OCI-LY7 (cell line): ENCODE results near the gene TSPAN11. TPM values are rescaled to one million over a fixed set of nuclear protein-coding genes. Genes with fewer than 3 reads are reported as not detected.

Experiments
- BruUV-seq: library from RNA; stranded (reverse); fragments of 400-500 nt; replicated peaks from 2 replicates; lab custom pipeline; 2021; lab: Mats Ljungman, UMichigan
- CTCF ChIA-PET: fragments of 300-600 bp; sonication (Branson Sonifier 250); formaldehyde crosslinking; loops from one replicate; lab custom pipeline; 2022; ENCODE audit warnings: antibody characterized with exemption; ENCODE audit not compliant: unreplicated experiment; lab: Charles Lee
- POLR2A ChIA-PET: fragments of 300-600 bp; sonication (Branson Sonifier 250); formaldehyde crosslinking; loops from one replicate; lab custom pipeline; 2022; ENCODE audit warnings: antibody characterized with exemption; lab: Charles Lee
- DNase-seq: peaks from one replicate; pipeline ENCODE4 v3.0.0-alpha.2; 2015; ENCODE audit warnings: low spot score
- H2AFZ ChIP-seq: fragments of 200-600 bp; sonication (generic), shearing (Covaris generic); 2 replicates; pipeline ENCODE4 v1.6.1; 2014; ENCODE audit warnings: mild to moderate bottlenecking, antibody characterized with exemption, low read length, moderate library complexity
- H3K27ac ChIP-seq: fragments of 200-600 bp; sonication (generic); 2 replicates; pipeline ENCODE4 v1.5.1; 2014; ENCODE audit warnings: mixed run types, low read depth, mild to moderate bottlenecking, moderate library complexity, low read length, inconsistent platforms; ENCODE audit not compliant: poor library complexity, severe bottlenecking
- H3K36me3 ChIP-seq: fragments of 200-600 bp; sonication (generic); 2 replicates; pipeline ENCODE4 v1.6.1; 2014; ENCODE audit warnings: mild to moderate bottlenecking, antibody characterized with exemption, low read length, moderate library complexity, mixed read lengths; ENCODE audit not compliant: insufficient read depth
- H3K4me1 ChIP-seq: fragments of 200-600 bp; sonication (generic); 2 replicates; pipeline ENCODE4 v1.5.1; 2014; ENCODE audit warnings: mild to moderate bottlenecking, low read length; ENCODE audit not compliant: insufficient read depth, poor library complexity, severe bottlenecking
- H3K4me2 ChIP-seq: fragments of 200-600 bp; sonication (generic); 2 replicates; pipeline ENCODE4 v1.6.1; 2014; ENCODE audit warnings: mild to moderate bottlenecking, low read length
- H3K4me3 ChIP-seq: fragments of 200-600 bp; sonication (generic); 2 replicates; pipeline ENCODE4 v1.5.1; 2014; ENCODE audit warnings: mild to moderate bottlenecking, low read depth, low read length; ENCODE audit not compliant: poor library complexity, severe bottlenecking
- H3K79me2 ChIP-seq: fragments of 200-600 bp; sonication (generic); 2 replicates; pipeline ENCODE4 v1.6.1; 2016; ENCODE audit warnings: low read depth, mild to moderate bottlenecking, low read length, moderate library complexity, mixed read lengths; ENCODE audit not compliant: insufficient read depth
- H3K9me2 ChIP-seq: fragments of 200-600 bp; sonication (generic); 2 replicates; pipeline ENCODE4 v1.6.1; 2016; ENCODE audit warnings: mild to moderate bottlenecking, low read length, mixed read lengths; ENCODE audit not compliant: insufficient read depth
- H3K9me3 ChIP-seq: fragments of 200-600 bp; sonication (generic); 2 replicates; pipeline ENCODE4 v1.6.1; 2014; ENCODE audit warnings: mild to moderate bottlenecking, mixed run types, low read length, mixed read lengths
- H4K20me1 ChIP-seq: fragments of 200-600 bp; sonication (generic); 2 replicates; pipeline ENCODE4 v1.6.1; 2014; ENCODE audit warnings: mild to moderate bottlenecking, antibody characterized with exemption, low read length, moderate library complexity, mixed read lengths; ENCODE audit not compliant: insufficient read depth
- EZH2phosphoT487 ChIP-seq: fragments of 200-600 bp; sonication (generic); IDR thresholded peaks from 2 replicates; pipeline ENCODE4 v1.6.1; 2018; ENCODE audit warnings: low read depth, borderline replicate concordance, mild to moderate bottlenecking, mixed run types, antibody characterized with exemption, low read length, moderate library complexity, mixed read lengths
- intact Hi-C: fragments of 100-400 bp; cut with micrococcal nuclease; formaldehyde crosslinking; loops from one replicate; pipeline ENCODE4 v1.10.0; 2022; ENCODE audit not compliant: unreplicated experiment
- total RNA-seq, 2 experiments: library from RNA; depleted of rRNA in 1 of 2; stranded (reverse); fragments of >200 nt in 1 of 2; shearing (Covaris generic) in 1 of 2; gene quantifications; 2 replicates each; pipeline ENCODE4 v1.2.3, GENCODE V29; 2014 to 2022
- TF ChIP-seq, protein P1 (sequence below): fragments of 200-600 bp; sonication (generic); conservative IDR thresholded peaks from 2 replicates; pipeline ENCODE4 v1.5.1; 2014; ENCODE audit warnings: mild to moderate bottlenecking, antibody characterized with exemption, low read length, moderate library complexity, mixed read lengths

TSPAN11 gene
- total RNA-seq, 2 experiments from 2014 or later, result not detected

DNA sequence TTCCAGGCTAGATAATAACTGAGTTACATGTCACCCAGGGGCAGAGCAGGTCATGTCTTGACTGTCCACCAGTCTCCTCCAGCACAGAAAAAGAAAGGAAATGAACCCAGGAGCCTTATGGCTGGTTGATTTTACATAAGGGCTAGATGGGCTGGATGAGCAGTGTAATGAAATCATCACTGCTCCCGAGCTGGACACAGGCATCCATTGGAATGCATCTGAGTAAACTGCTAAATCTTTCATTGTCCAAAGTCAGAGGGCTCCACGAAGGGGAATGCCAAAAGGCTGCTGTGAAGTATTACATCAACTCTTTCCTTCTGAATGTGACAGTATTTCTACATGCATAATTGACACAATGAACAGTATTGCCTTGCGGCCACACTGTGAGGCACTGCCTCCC lies 30.1 kb upstream of the TSPAN11 start:
- TF ChIP-seq, protein P1, sequence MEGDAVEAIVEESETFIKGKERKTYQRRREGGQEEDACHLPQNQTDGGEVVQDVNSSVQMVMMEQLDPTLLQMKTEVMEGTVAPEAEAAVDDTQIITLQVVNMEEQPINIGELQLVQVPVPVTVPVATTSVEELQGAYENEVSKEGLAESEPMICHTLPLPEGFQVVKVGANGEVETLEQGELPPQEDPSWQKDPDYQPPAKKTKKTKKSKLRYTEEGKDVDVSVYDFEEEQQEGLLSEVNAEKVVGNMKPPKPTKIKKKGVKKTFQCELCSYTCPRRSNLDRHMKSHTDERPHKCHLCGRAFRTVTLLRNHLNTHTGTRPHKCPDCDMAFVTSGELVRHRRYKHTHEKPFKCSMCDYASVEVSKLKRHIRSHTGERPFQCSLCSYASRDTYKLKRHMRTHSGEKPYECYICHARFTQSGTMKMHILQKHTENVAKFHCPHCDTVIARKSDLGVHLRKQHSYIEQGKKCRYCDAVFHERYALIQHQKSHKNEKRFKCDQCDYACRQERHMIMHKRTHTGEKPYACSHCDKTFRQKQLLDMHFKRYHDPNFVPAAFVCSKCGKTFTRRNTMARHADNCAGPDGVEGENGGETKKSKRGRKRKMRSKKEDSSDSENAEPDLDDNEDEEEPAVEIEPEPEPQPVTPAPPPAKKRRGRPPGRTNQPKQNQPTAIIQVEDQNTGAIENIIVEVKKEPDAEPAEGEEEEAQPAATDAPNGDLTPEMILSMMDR, result no peak
- no peak for TF ChIP-seq EZH2phosphoT487
- H3K27ac ChIP-seq, result no peak overlapping the region
- no peak overlapping the region for H2AFZ ChIP-seq
- no peak overlapping the region for H3K4me2 ChIP-seq
- DNase-seq, result no peak
- BruUV-seq, result no TSS peak
- H3K9me3 ChIP-seq, result no peaks in the 10 kb centered on the region
- H3K4me3 ChIP-seq, result no peak overlapping the region
- no peaks in the 10 kb centered on the region for H3K9me2 ChIP-seq
- no peaks in the 10 kb centered on the region for H3K4me1 ChIP-seq
- H4K20me1 ChIP-seq, result no peaks in the 10 kb centered on the region
- H3K36me3 ChIP-seq, result no peaks in the 10 kb centered on the region
- ChIA-PET CTCF (no interaction called here), POLR2A (interaction anchor here (0.6 kb wide), 2 partner anchors 22 to 232 kb away, joined by 3 to 6 read pairs; no protein-coding TSS in a partner anchor)
- no peaks in the 10 kb centered on the region for H3K79me2 ChIP-seq
- intact Hi-C loops, result no loop called here

- Histone ChIP-seq H2AFZ (no peak overlapping the region), H3K4me3 (no peak overlapping the region), H3K9me2 (no peaks in the 10 kb centered on the region), H3K9me3 (no peaks in the 10 kb centered on the region), H3K4me2 (no peak overlapping the region), H3K36me3 (no peaks in the 10 kb centered on the region), H3K79me2 (no peaks in the 10 kb centered on the region), H4K20me1 (no peaks in the 10 kb centered on the region), H3K4me1 (no peaks in the 10 kb centered on the region), H3K27ac (no peak overlapping the region)
- ChIA-PET POLR2A (interaction anchor here (1.6 kb wide), 1 partner anchor 22 kb away, joined by 5 read pairs; no protein-coding TSS in a partner anchor), CTCF (no interaction called here)
- BruUV-seq, result no TSS peak
- no peak for TF ChIP-seq EZH2phosphoT487
- TF ChIP-seq, protein P1, result no peak
- DNase-seq, result no peak
- intact Hi-C loops, result no loop called here
Measured at GRCh38 chr12:30898846-30899245, 27.7 kb upstream of the TSPAN11 start.

DNA sequence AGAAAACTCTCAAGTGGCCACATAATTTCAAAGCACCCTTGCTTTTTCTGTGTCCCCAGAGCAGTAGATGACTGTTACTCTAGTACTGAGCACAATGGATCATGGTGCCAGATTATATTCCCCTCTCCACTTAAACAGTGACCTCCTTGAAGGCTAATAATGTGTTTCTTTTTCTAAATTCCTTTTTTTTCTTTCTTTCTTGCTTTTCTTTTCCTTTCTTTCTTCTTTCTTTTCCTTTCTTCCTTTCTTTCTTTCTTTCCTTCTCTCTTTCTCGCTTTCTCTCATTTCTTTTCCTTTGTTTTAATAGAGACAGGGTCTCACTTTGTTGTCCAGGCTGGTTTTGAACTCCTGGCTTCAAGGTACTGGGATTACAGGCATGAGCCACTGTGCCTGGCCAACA lies 26.2 kb upstream of the TSPAN11 start:
- no peaks in the 10 kb centered on the region for H4K20me1 ChIP-seq
- ChIA-PET POLR2A (no interaction called here), CTCF (no interaction called here)
- H3K79me2 ChIP-seq, result no peaks in the 10 kb centered on the region
- H3K27ac ChIP-seq, result no peak overlapping the region
- BruUV-seq, result no TSS peak
- no peak for TF ChIP-seq EZH2phosphoT487
- TF ChIP-seq, protein P1, result no peak
- no peaks in the 10 kb centered on the region for H3K9me3 ChIP-seq
- H3K4me3 ChIP-seq, result no peak overlapping the region
- no peak for DNase-seq
- no peak overlapping the region for H2AFZ ChIP-seq
- H3K4me2 ChIP-seq, result no peak overlapping the region
- H3K36me3 ChIP-seq, result no peaks in the 10 kb centered on the region
- H3K4me1 ChIP-seq, result no peaks in the 10 kb centered on the region
- H3K9me2 ChIP-seq, result no peaks in the 10 kb centered on the region
- intact Hi-C loops, result no loop called here
